ENCODE measurements around the gene ADK. TPM values are rescaled to one million over a fixed set of nuclear protein-coding genes. Genes with fewer than 3 reads are reported as not detected.

The ADK gene
- total RNA-seq, 1 experiment from 2014 or later = 26.8 TPM

GRCh38 chr10:74213019-74213418 is 62.0 kb downstream of the ADK start:
- Mint-ChIP-seq H3K27me3 (ENCODE audit: low read depth) (no peaks in the 10 kb centered on the region), H3K4me3 (no peak overlapping the region), H3K4me1 (0 out of 4 replicates have a peak, but pooled peaks cover 0 to 3% of the 10 kb centered on the region in 2 experiments), H3K27ac (no peak overlapping the region), H3K9me3 (peaks cover 17 to 20% of the 10 kb centered on the region in 2 experiments), H3K36me3 (ENCODE audit: insufficient read depth in 1 of 3, low read depth in 3 of 3) (peaks cover 20 to 24% (median 23%) of the 10 kb centered on the region in 3 experiments; a peak in 6 of 7 replicates)
- H2BK12ac ChIP-seq (ENCODE audit: insufficient read length, low read depth, low read length) = no peak overlapping the region
- H3K14ac ChIP-seq (ENCODE audit: insufficient read depth, low read length) = no peak overlapping the region
- no peak overlapping the region for H3K23ac ChIP-seq (ENCODE audit: insufficient read length, low read depth, low read length)
- H3K9me3 ChIP-seq (ENCODE audit: control insufficient read depth, low read depth, low read length) = no peaks in the 10 kb centered on the region
- no peak overlapping the region for H4K5ac ChIP-seq (ENCODE audit: insufficient read length, low read depth, low read length)
- H3K79me2 ChIP-seq (ENCODE audit: insufficient read depth, low read length) = no peaks in the 10 kb centered on the region; the same call in 1 of the 2 replicates
- H2BK15ac ChIP-seq (ENCODE audit: low read depth, low read length) = no peak overlapping the region
- no peak overlapping the region for H3K4me2 ChIP-seq (ENCODE audit: insufficient read depth, insufficient read length, low read length)
- H3K4me1 ChIP-seq (ENCODE audit: insufficient read depth, low read length) = no peaks in the 10 kb centered on the region
- H3K79me1 ChIP-seq (ENCODE audit: insufficient read depth, low read depth, low read length, poor library complexity, severe bottlenecking) = no peaks in the 10 kb centered on the region
- H3T11ph ChIP-seq (ENCODE audit: low read length) = no peak overlapping the region
- no peaks in the 10 kb centered on the region for H3K23me2 ChIP-seq (ENCODE audit: insufficient read length, low read depth, low read length, poor library complexity, severe bottlenecking)
- TF ChIP-seq CTCF (conservative IDR thresholded peaks at IDR 0.05) = no peak
- H2BK20ac ChIP-seq (ENCODE audit: low read depth, low read length, poor library complexity, severe bottlenecking) = no peak overlapping the region
- H3K4ac ChIP-seq (ENCODE audit: low read depth, low read length) = no peak overlapping the region
- no peak overlapping the region for H2AFZ ChIP-seq (ENCODE audit: low read length)
- H3K27ac ChIP-seq (ENCODE audit: insufficient read length, low read depth, low read length) = no peak overlapping the region
- H2BK5ac ChIP-seq (ENCODE audit: insufficient read length, low read length) = no peak overlapping the region
- H3K18ac ChIP-seq (ENCODE audit: insufficient read length, low read depth, low read length) = no peak overlapping the region
- no peaks in the 10 kb centered on the region for H3K27me3 ChIP-seq (ENCODE audit: insufficient read depth, low read length)
- no peak overlapping the region for H4K8ac ChIP-seq (replicated peaks; ENCODE audit: insufficient read length, low read depth, low read length)
- no peak overlapping the region for H2AK5ac ChIP-seq (ENCODE audit: insufficient read length, low read length)
- H2BK120ac ChIP-seq (ENCODE audit: low read depth, low read length, poor library complexity, severe bottlenecking) = no peak overlapping the region
- no peak overlapping the region for H4K91ac ChIP-seq (ENCODE audit: insufficient read length, low read depth, low read length)
- no peak for DNase-seq
- H3K9ac ChIP-seq (ENCODE audit: extremely low read depth, insufficient read length, low read length) = no peak overlapping the region
- no peak overlapping the region for H3K56ac ChIP-seq (ENCODE audit: insufficient read length, low read depth, low read length)
- WGBS (ENCODE audit: extremely low coverage, insufficient read length, low lambda C conversion rate) = no CpG with 5 or more reads among the region's 2 CpGs
- no peaks in the 10 kb centered on the region for H4K20me1 ChIP-seq (ENCODE audit: control insufficient read depth, insufficient read depth, insufficient read length)
